ENCODE measurements around the gene WLS. TPM values are rescaled to one million over a fixed set of nuclear protein-coding genes. Genes with fewer than 3 reads are reported as not detected.

Gene WLS
- total and polyA plus RNA-seq, 7 donors = 12.6 to 188 (median 99.2) TPM

DNA sequence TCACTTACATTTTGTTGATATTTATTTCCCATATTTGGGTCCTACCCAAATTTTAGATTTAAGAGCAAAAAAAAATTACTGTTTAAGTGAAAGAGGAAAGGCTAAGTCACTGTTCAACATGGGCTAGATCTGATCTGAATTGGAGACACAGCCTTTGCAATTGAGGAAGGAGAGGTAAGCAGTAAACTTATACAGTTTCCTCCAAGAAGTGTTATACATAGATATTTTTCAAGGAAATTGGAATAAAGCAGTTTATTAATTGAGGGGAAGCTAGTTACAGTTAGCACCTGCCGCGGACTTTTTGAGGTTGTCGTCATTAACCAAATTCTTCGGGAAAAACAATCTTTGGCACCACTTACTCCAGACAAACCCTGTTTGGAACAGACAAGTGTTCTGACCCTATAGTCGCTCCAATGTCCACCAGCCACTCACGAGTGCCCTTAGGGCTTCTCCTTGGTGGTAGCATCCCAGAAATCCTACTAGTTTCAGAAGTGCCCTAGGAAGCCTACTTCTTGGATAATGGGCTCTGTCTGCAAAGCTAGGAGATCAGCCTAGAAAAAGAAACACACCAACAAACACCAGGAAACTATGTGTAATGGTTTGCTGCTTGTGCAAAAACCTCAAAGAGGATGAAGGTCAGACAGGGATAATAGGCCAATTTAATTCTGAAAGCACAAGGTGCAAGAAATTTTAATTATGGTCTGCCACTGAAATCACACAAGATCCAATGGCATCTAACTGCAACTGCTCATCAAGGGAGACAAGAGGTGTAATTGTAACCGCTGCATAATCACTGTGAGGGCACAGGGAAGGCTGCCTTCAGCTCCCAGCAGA, 2.5 kb downstream of the WLS start:
- TF ChIP-seq, protein P1, sequence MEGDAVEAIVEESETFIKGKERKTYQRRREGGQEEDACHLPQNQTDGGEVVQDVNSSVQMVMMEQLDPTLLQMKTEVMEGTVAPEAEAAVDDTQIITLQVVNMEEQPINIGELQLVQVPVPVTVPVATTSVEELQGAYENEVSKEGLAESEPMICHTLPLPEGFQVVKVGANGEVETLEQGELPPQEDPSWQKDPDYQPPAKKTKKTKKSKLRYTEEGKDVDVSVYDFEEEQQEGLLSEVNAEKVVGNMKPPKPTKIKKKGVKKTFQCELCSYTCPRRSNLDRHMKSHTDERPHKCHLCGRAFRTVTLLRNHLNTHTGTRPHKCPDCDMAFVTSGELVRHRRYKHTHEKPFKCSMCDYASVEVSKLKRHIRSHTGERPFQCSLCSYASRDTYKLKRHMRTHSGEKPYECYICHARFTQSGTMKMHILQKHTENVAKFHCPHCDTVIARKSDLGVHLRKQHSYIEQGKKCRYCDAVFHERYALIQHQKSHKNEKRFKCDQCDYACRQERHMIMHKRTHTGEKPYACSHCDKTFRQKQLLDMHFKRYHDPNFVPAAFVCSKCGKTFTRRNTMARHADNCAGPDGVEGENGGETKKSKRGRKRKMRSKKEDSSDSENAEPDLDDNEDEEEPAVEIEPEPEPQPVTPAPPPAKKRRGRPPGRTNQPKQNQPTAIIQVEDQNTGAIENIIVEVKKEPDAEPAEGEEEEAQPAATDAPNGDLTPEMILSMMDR (IDR thresholded peaks at IDR 0.05) = no peak
- H3K4me3 ChIP-seq = peak overlapping the region; percentile 79 to 93 (median 84)
- H3K27me3 ChIP-seq = no peaks in the 10 kb centered on the region
- H3K36me3 ChIP-seq = no peaks in the 10 kb centered on the region
- H3K9me3 ChIP-seq = no peaks in the 10 kb centered on the region
- peak overlapping the region; percentile 94 to 97 (median 94) for H3K27ac ChIP-seq
- H3K4me1 ChIP-seq = peaks cover 0 to 61% (median 29%) of the 10 kb centered on the region in 4 donors
- DNase-seq = no peak
- intact Hi-C loops (cut with DNase I) = loop anchor here (1.0 to 10.0 kb wide), 5 partner anchors 14 to 1305 kb away; partner anchors contain the start of genes DNAI4, GNG12 and MIER1
- 63 to 65% methylated on average over 7 of the region's 7 CpGs for WGBS, 2 donors

DNA sequence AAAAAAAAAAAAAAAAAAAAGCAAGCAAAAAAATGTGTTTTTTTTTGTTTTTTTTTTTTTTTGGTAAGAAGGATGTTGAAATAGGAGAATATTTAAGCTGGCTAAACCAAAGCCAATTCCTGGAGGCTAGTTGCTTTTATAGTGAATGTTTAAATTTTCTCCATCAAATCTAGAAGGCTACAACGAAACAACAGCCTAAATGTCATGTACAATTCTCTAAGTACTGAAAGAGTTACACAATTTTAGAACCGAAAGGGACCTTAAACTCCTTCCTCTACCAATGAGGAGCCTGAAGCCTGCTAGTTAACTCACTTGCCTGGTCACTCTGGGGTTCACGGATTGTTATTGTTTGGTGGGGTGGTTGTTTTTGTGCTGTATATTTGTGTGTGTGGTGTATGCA, 3.5 kb downstream of the WLS start:
- no peak for DNase-seq
- Histone ChIP-seq H3K9me3 (no peaks in the 10 kb centered on the region), H3K4me1 (peaks cover 0 to 71% (median 38%) of the 10 kb centered on the region in 4 donors), H3K27ac (peak overlapping the region; percentile 94 to 97 (median 94)), H3K27me3 (no peaks in the 10 kb centered on the region), H3K4me3 (peak overlapping the region in 3 of 4 donors; percentile 79 to 93 (median 84)), H3K36me3 (no peaks in the 10 kb centered on the region)
- intact Hi-C loops (cut with DNase I) = loop anchor here (10.0 kb wide), 1 partner anchor 1304 kb away; the partner anchor contains the start of genes DNAI4 and MIER1
- TF ChIP-seq POLR2AphosphoS5 (IDR thresholded peaks at IDR 0.05) (no peak), POLR2A (IDR thresholded peaks at IDR 0.05) (no peak), EP300 (IDR thresholded peaks at IDR 0.05) (no peak)
- TF ChIP-seq, protein P1 (IDR thresholded peaks at IDR 0.05) = no peak
- 63% methylated on average over 3 of the region's 3 CpGs for WGBS, 2 donors

DNA sequence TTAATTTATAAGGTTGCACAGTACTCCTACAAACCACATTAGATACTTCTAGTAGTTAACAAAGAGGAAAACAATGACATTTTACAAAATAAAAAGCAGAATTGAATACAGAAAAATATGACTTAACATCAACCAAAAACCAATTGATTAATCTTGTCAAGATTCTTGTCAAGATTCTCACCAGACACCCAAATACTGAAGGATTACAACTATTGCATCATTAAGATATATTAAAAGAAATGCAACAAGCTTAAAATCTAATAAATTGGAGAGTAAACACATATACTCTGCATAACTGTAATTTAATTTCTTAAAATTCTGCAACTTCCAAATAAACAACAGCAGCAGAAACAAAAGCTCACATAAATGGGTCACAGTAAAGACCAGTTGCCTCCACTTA, 4.7 kb downstream of the WLS start:
- intact Hi-C loops (cut with DNase I) = loop anchor here (10.0 kb wide), 1 partner anchor 1303 kb away; the partner anchor contains the start of genes DNAI4 and MIER1
- no peak overlapping the region for H3K4me3 ChIP-seq
- H3K9me3 ChIP-seq = no peaks in the 10 kb centered on the region
- H3K36me3 ChIP-seq = no peaks in the 10 kb centered on the region
- H3K4me1 ChIP-seq = peaks cover 0 to 77% (median 46%) of the 10 kb centered on the region in 4 donors
- H3K27me3 ChIP-seq = no peaks in the 10 kb centered on the region
- TF ChIP-seq POLR2AphosphoS5 (IDR thresholded peaks at IDR 0.05) (no peak), EP300 (IDR thresholded peaks at IDR 0.05) (no peak), POLR2A (IDR thresholded peaks at IDR 0.05) (no peak)
- TF ChIP-seq, protein P1 (IDR thresholded peaks at IDR 0.05) = no peak
- DNase-seq = no peak
- peak overlapping the region; percentile 19 to 97 (median 76) for H3K27ac ChIP-seq

DNA sequence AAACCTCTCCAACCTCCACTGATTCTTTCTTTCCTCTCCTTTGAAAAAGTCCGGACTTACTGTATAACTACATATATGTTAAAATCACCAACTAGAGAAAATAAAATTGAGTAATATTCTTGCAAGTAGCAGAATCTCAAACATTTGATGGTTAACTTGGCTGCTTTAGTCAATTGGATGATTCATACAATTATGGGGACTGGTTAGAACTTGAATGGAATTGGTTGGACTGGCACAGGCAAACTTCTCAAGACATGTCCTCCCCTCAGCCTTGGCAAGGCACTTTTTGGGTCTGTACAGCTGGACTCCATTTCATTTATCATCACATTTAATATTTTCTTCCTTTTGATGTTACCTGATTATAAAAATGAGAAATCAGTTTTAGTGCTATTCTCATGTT, 6.5 kb downstream of the WLS start:
- Histone ChIP-seq H3K4me1 (peaks cover 0 to 95% (median 64%) of the 10 kb centered on the region in 4 donors), H3K27me3 (no peaks in the 10 kb centered on the region), H3K27ac (peak overlapping the region in 3 of 4 donors; percentile 57 to 97 (median 95)), H3K4me3 (no peak overlapping the region), H3K36me3 (no peaks in the 10 kb centered on the region), H3K9me3 (no peaks in the 10 kb centered on the region)
- intact Hi-C loops (cut with DNase I) = loop anchor here (10.0 kb wide), 1 partner anchor 1301 kb away; the partner anchor contains the start of genes DNAI4 and MIER1
- WGBS, 2 donors = 92 to 98% methylated on average over 1 of the region's 1 CpG
- no peak for TF ChIP-seq POLR2A (IDR thresholded peaks at IDR 0.05)
- TF ChIP-seq, protein P1 (IDR thresholded peaks at IDR 0.05) = no peak
- TF ChIP-seq POLR2AphosphoS5 (IDR thresholded peaks at IDR 0.05) = no peak
- TF ChIP-seq EP300 (IDR thresholded peaks at IDR 0.05) = no peak
- no peak for DNase-seq
